HG02571 (cell line): ENCODE data around the gene PIEZO1.
"Not testable (repeated sequence)": the region's sequence is repeated elsewhere in the genome, so short reads cannot be mapped to it uniquely, and the experiment has no call there.

Source experiments
- ATAC-seq: cut with Tn5 transposase; IDR thresholded peaks from one replicate; pipeline ENCODE4 v1.9.1; 2021; ENCODE audit warnings: mild to moderate bottlenecking, moderate library complexity; ENCODE audit not compliant: unreplicated experiment

PIEZO1 gene

DNA sequence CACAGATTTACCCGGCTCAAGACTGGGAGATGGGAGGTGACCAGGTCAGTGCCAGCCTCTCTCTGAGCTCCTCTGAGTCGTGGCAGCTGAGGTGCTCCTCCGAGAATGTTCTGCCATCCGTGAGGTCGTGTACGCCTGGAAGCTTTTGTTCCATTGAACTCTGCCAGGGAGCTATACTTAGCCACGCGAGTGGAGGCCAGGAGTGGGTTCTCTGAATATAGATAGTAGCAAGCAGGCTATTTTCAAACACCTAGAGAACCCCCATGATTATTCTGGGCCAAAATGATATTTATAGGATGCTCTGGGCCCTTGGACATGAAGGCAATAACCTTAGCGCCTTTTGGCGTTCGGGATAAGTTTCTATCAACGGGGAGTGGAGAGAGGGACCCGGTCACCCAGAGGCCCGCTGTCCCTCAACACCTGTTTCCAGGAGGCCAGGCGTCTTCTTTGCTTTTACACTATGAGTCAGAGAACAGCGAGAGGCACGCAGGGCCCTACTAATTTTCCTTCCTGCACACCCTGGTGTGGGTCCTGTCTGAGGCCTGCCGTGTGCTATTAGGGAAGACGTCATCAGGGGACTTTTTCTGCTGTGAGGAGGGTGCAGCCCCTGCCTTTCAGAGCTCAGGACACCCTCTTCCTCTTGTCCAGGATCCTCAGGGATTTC, 111.2 kb downstream of the PIEZO1 start:
- no peak for ATAC-seq

DNA sequence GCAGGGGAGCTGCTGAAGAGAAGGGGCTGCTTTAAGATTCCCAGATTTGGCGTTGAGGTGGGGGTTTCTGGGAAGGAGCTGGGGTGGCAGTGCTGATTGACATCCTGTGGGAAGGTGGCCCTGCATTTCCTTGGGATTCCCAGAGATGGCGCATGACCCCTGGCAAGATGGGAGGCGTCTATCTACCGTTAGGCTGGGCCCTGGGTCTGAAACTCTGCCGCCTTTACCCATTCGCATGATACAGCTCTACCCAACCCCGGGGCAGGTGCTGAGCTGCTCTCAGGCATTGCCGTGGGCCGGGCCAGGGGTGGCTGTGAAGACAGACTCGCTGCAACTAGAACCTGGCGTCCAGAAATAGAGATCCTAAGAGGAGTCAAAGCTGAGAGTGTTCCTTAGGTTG, 112.2 kb downstream of the PIEZO1 start:
- ATAC-seq: no peak

DNA sequence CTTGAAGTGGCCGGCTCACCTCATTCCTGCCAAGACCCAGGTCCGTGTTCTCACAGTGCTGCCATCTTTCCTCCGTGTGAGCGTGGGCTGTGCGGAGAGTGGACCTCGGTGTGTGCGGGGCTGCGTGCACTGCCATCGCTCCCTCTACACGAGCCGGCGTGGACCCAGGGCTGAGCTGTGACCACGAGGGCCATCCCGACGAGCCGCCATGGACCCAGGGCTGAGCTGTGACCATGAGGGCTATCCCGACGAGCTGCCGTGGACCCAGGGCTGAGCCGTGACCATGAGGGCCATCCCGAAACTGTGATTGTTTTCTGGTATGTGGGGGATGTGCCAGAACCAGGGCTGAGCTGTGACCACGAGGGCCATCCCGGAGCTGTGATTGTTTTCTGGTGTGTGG, 113.2 kb downstream of the PIEZO1 start:
- ATAC-seq: no peak

GRCh38 chr16:88669980-88670379, 115.0 kb downstream of the PIEZO1 start:
- ATAC-seq: no peak

DNA sequence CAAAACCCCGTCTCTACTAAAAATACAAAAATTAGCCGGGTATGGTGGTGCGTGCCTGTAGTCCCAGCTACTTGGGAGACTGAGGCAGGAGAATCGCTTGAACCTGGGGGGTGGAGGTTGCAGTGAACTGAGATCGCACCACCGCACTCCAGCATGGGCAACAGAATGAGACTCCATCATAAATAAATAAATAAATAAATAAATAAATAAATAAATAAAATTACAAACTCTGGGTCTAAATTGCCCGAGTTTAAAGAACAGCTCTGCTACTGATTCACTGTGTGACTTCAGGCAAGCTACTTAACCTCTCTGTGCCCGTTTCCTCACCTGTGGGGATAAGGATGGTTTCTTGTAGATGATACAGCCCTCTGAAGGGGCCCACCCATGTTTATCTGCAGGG, 115.5 kb downstream of the PIEZO1 start:
- not testable (repeated sequence) for ATAC-seq

DNA sequence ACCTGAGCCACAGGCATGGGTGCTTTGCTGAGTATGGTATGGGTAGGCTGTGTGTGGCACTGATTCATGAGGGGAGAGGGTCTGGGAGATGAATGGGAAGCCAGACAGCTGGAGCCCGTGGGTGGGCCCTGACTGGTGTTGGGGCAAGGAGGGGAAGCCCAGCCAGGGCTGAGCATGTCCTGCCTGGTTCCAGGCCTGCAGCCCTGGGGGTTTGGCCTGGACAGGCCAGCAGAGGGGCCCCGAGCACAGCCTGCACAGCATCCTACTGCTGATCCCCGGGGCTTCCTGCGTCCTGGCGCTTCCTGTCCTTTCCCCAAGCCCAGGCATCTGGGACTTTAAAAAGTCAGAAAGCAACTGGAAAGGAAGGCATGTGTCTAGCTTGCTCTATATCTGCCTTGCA, 117.6 kb downstream of the PIEZO1 start:
- ATAC-seq: no peak

DNA sequence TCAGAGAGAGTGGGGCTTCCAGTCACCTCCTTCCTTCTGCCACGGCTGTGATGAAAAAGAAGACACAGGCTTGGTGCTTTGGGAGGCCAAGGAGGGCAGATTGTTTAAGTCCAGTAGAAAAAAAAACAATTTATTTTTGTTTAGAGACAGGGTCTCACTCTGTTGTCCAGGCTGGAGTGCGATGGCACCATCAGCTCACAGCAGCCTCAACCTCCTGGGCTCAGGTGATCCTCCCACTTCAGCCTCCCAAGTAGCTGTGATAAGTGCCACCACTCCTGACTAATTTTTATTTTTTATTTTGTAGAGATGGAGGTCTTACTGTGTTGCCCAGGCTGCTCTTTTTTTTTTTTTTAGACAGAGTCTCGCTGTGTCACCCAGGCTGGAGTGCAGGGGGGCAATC, 119.5 kb downstream of the PIEZO1 start:
- ATAC-seq: no peak
